Measurements from ENCODE around the gene CACNA1E.

Gene CACNA1E

GRCh38 chr1:181647314-181648035 is 164.2 kb downstream of the CACNA1E start:
- no peak overlapping the region for H3K4me3 Mint-ChIP-seq
- ATAC-seq (no peak), DNase-seq (ENCODE audit: low spot score in 2 of 2) (no peak)
- H3K27ac Mint-ChIP-seq = no peak overlapping the region
- H3K4me1 Mint-ChIP-seq = no peaks in the 10 kb centered on the region
- no peaks in the 10 kb centered on the region for H3K9me3 Mint-ChIP-seq
- H3K36me3 Mint-ChIP-seq = no peaks in the 10 kb centered on the region

DNA sequence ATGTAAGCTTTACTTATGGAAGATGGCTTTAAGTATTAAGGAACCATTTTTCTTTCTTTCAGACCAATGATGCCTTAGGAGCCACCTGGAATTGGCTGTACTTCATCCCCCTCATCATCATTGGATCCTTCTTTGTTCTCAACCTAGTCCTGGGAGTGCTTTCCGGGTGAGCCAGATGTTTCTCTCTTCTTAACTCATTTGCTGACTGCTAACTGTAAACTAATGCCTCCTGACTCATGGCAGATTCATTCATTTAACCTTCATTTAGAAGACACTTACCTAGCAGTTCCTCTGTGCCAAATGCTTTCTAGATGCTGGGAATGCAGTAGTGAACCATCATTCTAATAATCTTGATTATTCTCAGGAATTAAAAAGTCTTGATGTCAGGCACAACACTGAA is 168.0 kb downstream of the CACNA1E start:
- ATAC-seq = no peak
- DNase-seq (ENCODE audit: low spot score in 2 of 2) = no peak
- Mint-ChIP-seq H3K9me3 (no peaks in the 10 kb centered on the region), H3K27ac (no peak overlapping the region), H3K4me3 (no peak overlapping the region), H3K36me3 (peaks cover 5% of the 10 kb centered on the region), H3K4me1 (no peaks in the 10 kb centered on the region)

- Mint-ChIP-seq H3K27ac (no peak overlapping the region), H3K9me3 (peaks cover 1% of the 10 kb centered on the region), H3K36me3 (peaks cover 5% of the 10 kb centered on the region), H3K4me1 (no peaks in the 10 kb centered on the region), H3K4me3 (no peak overlapping the region)
- ATAC-seq = no peak
- no peak for DNase-seq (ENCODE audit: low spot score in 2 of 2)
These were observed 172.4 kb downstream of the CACNA1E start for GRCh38 chr1:181655756-181656155.

- Mint-ChIP-seq H3K27ac (no peak overlapping the region), H3K9me3 (peaks cover 3% of the 10 kb centered on the region), H3K4me3 (no peak overlapping the region), H3K4me1 (no peaks in the 10 kb centered on the region), H3K36me3 (peaks cover 5% of the 10 kb centered on the region)
- no peak for DNase-seq (ENCODE audit: low spot score in 2 of 2)
- no peak for ATAC-seq
These were observed 173.2 kb downstream of the CACNA1E start for GRCh38 chr1:181656491-181656890.

DNA sequence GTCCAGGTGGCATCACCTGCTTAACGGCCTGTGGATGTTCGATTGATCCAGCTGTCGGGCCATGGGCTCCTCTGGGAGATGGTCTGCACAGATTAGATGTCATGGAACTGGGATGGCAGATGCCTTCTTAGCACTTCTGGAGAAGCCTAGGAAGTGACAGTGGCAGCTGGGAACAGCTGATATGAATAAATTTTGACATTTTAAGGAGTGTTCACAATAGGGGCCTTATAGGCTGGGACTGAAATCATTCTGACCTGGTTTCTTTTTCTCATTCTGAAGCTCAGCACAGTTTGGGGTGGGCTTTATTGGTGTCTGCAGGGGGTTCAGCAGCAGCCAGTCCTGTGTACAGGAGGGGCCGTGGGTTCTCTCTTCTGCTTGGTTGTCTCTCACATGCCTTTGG is 175.3 kb downstream of the CACNA1E start:
- DNase-seq (ENCODE audit: low spot score in 2 of 2) = no peak
- no peak for ATAC-seq
- H3K9me3 Mint-ChIP-seq = peaks cover 3% of the 10 kb centered on the region
- no peaks in the 10 kb centered on the region for H3K4me1 Mint-ChIP-seq
- no peak overlapping the region for H3K4me3 Mint-ChIP-seq
- no peak overlapping the region for H3K27ac Mint-ChIP-seq
- H3K36me3 Mint-ChIP-seq = peaks cover 5% of the 10 kb centered on the region

- no peak for DNase-seq (ENCODE audit: low spot score in 2 of 2)
- H3K27ac Mint-ChIP-seq = no peak overlapping the region
- no peak for ATAC-seq
- H3K4me3 Mint-ChIP-seq = no peak overlapping the region
- H3K9me3 Mint-ChIP-seq = peaks cover 3% of the 10 kb centered on the region
- H3K4me1 Mint-ChIP-seq = no peaks in the 10 kb centered on the region
- no peaks in the 10 kb centered on the region for H3K36me3 Mint-ChIP-seq
These were observed 176.1 kb downstream of the CACNA1E start for GRCh38 chr1:181659321-181659957.

DNA sequence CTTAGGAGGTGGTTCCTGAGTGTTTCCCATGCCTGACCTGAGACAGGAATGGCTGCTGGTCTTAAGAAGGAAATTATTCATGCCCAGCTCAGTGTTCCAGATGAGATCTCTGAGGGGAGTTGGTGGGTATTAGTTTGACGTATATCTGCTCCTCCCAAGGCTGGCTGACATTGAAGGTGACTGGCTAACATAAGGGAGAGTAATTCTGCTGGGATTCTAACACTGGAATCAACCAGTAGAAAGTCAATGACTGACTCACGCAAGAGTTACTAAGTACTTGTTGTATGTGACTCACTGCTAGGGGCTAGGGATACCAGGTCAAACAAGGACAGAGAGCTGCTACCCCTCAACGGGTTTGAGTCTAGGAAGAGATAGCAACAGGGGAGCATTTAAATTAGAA is 177.3 kb downstream of the CACNA1E start:
- ATAC-seq = peak; percentile 31
- no peak for DNase-seq (ENCODE audit: low spot score in 2 of 2)
- H3K36me3 Mint-ChIP-seq = no peaks in the 10 kb centered on the region
- peaks cover 3% of the 10 kb centered on the region for H3K9me3 Mint-ChIP-seq
- no peak overlapping the region for H3K4me3 Mint-ChIP-seq
- H3K4me1 Mint-ChIP-seq = no peaks in the 10 kb centered on the region
- no peak overlapping the region for H3K27ac Mint-ChIP-seq

DNA sequence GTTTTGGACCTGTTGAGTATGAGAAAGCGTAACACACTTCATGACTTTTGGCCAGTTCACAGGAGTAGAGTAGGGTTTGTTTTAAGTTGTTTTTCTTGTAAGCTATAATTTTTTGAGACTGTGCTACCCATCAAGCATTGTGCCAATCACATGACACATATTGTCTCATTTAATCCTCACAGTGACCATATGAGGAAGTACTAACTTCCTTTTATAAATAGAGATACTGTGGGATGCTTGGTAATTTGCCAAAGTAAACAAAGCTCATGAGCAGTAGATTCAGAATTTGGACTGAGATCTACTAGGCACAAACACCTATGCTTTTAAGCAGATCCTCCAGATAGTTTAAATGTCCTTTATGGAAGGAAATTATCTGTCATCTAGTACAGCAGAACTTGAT is 178.3 kb downstream of the CACNA1E start:
- no peaks in the 10 kb centered on the region for H3K4me1 Mint-ChIP-seq
- H3K9me3 Mint-ChIP-seq = peaks cover 3% of the 10 kb centered on the region
- H3K4me3 Mint-ChIP-seq = no peak overlapping the region
- H3K36me3 Mint-ChIP-seq = no peaks in the 10 kb centered on the region
- no peak for ATAC-seq
- no peak overlapping the region for H3K27ac Mint-ChIP-seq
- no peak for DNase-seq (ENCODE audit: low spot score in 2 of 2)

- ATAC-seq = no peak
- Mint-ChIP-seq H3K27ac (no peak overlapping the region), H3K4me3 (no peak overlapping the region), H3K36me3 (no peaks in the 10 kb centered on the region), H3K9me3 (peaks cover 3% of the 10 kb centered on the region), H3K4me1 (no peaks in the 10 kb centered on the region)
- DNase-seq (ENCODE audit: low spot score in 2 of 2) = no peak
These were observed 179.3 kb downstream of the CACNA1E start for GRCh38 chr1:181662606-181663005.

DNA sequence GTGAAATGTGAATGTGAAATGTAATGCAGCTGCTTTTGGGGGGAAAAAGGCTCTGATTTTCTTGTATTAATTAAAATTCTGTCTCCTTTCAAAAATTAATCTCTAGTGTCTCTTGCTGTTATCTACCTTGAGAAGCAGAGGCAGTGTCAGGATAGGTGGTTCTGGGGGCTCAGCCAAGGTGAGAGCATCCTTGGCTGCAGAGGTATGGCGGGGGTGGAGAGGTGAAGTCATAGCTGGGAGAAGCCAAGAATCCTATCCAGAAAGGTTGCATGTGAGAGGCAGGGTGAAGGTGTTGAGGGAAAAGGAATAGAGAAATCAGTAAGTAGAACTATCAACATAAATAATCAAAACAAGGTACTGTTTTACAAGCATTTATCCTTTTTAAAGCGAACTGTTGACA is 181.2 kb downstream of the CACNA1E start:
- no peak for DNase-seq (ENCODE audit: low spot score in 2 of 2)
- Mint-ChIP-seq H3K9me3 (peaks cover 3% of the 10 kb centered on the region), H3K27ac (no peak overlapping the region), H3K36me3 (no peaks in the 10 kb centered on the region), H3K4me1 (no peaks in the 10 kb centered on the region), H3K4me3 (no peak overlapping the region)
- no peak for ATAC-seq

GRCh38 chr1:181669246-181669645 is 185.9 kb downstream of the CACNA1E start:
- no peak for ATAC-seq
- peaks cover 3% of the 10 kb centered on the region for H3K9me3 Mint-ChIP-seq
- H3K27ac Mint-ChIP-seq = no peak overlapping the region
- H3K4me3 Mint-ChIP-seq = no peak overlapping the region
- H3K4me1 Mint-ChIP-seq = no peaks in the 10 kb centered on the region
- no peak for DNase-seq (ENCODE audit: low spot score in 2 of 2)
- H3K36me3 Mint-ChIP-seq = no peaks in the 10 kb centered on the region

- no peaks in the 10 kb centered on the region for H3K36me3 Mint-ChIP-seq
- H3K27ac Mint-ChIP-seq = no peak overlapping the region
- DNase-seq (ENCODE audit: low spot score in 2 of 2) (no peak), ATAC-seq (peak; percentile 24)
- H3K4me1 Mint-ChIP-seq = no peaks in the 10 kb centered on the region
- H3K9me3 Mint-ChIP-seq = peaks cover 3% of the 10 kb centered on the region
- H3K4me3 Mint-ChIP-seq = no peak overlapping the region
These were observed 191.3 kb downstream of the CACNA1E start for GRCh38 chr1:181674617-181675016.

DNA sequence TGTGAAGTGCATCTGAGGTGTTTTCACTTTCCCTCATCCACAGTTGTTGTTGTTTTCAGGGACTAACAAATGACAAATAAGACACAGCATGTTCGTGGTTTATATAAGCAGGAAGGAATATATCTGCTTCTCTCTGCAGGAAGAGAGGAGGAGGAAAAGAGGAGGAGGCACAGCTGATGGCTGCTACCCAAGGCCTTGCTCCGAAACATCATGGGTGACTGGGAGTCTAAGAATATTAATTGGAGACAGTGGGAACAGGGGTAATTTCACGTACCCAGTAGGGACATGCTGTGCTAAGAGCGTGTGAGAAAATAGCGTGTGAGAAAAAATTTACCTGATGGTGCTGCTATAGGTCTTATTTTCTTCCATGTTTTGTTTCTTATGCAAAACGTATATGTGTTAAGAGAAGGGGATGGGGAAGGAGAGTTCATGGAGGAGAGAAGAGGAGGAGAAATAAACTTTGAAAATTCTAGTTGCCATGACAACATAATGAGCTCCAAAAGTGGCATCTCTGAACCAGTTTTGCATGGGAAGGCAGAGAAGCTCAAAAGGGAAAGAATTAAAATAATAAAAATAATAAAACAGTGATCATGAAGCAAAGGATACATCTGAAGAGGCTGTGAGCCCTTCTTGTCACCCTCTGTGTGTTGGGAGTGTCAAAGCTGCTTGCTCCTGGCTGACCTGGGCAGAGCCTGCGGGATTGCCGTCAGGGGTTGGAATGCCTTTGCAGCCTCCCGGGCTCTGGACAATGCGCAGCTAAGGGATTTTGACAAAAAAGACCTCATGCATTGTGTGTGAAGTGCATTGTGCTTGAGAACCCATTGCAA is 192.0 kb downstream of the CACNA1E start:
- Mint-ChIP-seq H3K4me1 (no peaks in the 10 kb centered on the region), H3K27ac (no peak overlapping the region), H3K4me3 (no peak overlapping the region)

GRCh38 chr1:181675918-181676190 is 192.5 kb downstream of the CACNA1E start:
- DNase-seq (ENCODE audit: low spot score in 2 of 2) (no peak), ATAC-seq (no peak)
- peaks cover 3% of the 10 kb centered on the region for H3K9me3 Mint-ChIP-seq
- no peak overlapping the region for H3K4me3 Mint-ChIP-seq
- H3K4me1 Mint-ChIP-seq = no peaks in the 10 kb centered on the region
- no peak overlapping the region for H3K27ac Mint-ChIP-seq
- H3K36me3 Mint-ChIP-seq = no peaks in the 10 kb centered on the region

More for the DNA sequence above, 192.0 kb downstream of the CACNA1E start:
- Mint-ChIP-seq H3K9me3 (peaks cover 3% of the 10 kb centered on the region), H3K36me3 (no peaks in the 10 kb centered on the region)
- DNase-seq (ENCODE audit: low spot score in 2 of 2) (no peak), ATAC-seq (no peak)

DNA sequence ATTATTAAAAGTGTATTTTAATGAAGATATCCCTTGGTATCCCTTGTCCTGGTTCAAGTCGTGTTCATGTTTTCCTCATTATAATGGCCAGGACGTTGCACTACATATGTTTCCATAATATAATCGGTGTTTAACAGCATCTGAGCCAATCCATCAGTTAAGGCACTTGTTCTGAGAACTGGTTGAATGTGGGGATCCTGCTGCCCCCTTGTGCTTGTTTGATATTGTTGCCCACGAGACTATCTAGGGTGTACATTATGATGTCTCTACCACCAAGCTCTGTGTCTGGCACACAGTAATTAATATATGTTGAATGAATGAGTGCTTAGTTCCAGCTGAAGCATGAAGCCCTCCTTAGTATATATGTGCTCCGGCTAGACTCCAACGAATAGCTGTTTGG is 193.0 kb downstream of the CACNA1E start:
- DNase-seq (ENCODE audit: low spot score in 2 of 2) = no peak
- H3K36me3 Mint-ChIP-seq = no peaks in the 10 kb centered on the region
- ATAC-seq = no peak
- H3K4me3 Mint-ChIP-seq = no peak overlapping the region
- peaks cover 3% of the 10 kb centered on the region for H3K9me3 Mint-ChIP-seq
- H3K27ac Mint-ChIP-seq = no peak overlapping the region
- no peaks in the 10 kb centered on the region for H3K4me1 Mint-ChIP-seq

DNA sequence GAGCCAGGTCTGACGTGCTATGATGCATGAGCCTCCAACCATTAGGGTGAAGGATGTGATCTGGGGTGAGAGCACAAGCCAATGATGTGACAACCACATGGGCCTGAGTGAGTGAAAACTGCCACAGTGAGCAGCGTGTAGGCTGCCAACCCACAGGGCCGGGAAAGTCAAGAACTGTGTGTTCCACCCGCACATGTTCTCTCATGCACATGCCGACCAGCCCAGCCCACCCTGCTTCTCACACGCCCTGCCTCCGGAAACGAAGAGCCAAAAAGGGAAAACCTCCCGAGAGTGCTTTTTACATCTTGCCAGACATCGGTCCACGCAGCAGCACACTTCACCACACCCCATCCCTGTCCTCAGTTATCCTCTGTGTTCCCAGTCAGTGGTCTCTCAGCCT is 197.0 kb downstream of the CACNA1E start:
- Mint-ChIP-seq H3K9me3 (no peaks in the 10 kb centered on the region), H3K36me3 (no peaks in the 10 kb centered on the region), H3K4me1 (no peaks in the 10 kb centered on the region), H3K27ac (no peak overlapping the region), H3K4me3 (no peak overlapping the region)
- DNase-seq (ENCODE audit: low spot score in 2 of 2) = no peak
- no peak for ATAC-seq
